HG03097 (cell line): Measurements from ENCODE around the gene LRRC66.

Experiments
- ATAC-seq: cut with Tn5 transposase; IDR thresholded peaks from one replicate; pipeline ENCODE4 v1.9.1; 2021; ENCODE audit not compliant: unreplicated experiment, low FRiP score

Gene LRRC66

DNA sequence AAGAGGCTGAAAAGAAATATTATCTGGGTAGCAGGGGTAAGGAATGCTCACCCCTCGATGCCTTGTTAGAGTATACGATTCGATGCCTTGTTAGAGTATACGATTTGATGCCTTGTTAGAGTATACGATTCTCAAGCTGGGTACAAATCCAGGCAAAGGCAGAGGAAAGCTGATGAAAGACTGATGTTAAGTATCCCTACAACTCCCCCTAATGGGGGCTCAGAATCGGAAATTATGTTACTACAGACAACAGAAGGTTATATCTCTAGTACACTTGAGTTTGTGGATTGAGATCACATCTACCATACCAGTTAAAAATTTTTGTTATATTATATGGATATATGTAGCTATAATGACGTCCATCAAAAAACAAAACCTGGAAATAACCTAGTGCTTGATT, 4.8 kb downstream of the LRRC66 start:
- ATAC-seq, result no peak

DNA sequence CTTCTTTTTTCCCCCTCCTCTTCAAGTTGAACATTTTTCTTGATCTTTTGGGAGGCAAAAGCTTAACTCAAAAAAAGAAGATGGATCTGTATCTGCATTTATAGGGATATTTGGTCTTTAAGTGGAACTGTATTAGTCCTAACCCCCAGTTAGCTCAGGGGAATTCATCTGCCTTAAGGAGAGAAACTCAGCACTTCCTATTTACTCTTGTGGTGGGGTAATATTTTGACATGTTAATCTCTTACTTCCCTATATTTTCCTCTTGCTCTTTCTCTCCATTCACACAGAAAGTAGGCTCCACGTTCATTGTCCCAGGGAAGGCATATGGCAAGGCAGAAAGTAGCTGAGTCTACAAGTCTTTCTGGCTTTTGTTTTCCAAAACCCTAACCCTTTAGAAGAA, 5.3 kb downstream of the LRRC66 start:
- ATAC-seq, result no peak

DNA sequence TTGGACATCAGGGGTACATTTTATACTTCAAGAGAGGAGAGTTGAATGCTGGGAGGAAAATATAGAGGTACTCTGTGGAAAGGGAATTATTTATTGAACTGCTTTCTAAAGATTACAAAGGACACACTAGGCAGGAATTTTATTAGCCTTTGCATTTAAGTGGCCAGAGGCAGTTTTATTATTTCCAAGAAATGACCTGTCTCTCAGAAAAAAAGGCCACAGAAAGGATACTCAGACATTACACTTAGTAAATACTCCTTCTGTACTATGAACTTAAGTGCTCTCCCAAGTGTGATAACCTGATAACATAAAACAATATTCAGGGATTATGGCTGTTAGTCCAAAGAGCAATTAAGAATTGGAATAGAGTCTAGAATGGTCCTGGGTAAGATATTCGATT, 7.5 kb downstream of the LRRC66 start:
- ATAC-seq, result no peak

DNA sequence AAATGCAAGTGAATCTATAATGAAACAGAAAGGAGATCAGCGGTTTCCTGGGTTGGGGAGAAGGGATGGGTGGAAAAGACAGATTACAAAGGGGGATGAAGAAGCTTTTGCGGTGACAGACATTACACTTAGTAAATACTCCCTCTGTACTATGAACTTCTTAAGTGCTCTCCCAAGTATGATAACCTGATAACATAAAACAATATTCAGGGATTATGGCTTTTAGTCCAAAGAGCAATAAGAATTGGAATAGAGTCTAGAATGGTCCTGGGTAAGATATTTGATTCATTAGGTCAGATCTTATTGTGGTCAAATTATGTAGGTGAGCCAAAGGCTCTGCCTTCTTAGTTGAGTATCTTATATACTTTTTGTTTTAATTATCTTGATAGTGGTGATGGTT, 9.2 kb downstream of the LRRC66 start:
- ATAC-seq, result no peak

DNA sequence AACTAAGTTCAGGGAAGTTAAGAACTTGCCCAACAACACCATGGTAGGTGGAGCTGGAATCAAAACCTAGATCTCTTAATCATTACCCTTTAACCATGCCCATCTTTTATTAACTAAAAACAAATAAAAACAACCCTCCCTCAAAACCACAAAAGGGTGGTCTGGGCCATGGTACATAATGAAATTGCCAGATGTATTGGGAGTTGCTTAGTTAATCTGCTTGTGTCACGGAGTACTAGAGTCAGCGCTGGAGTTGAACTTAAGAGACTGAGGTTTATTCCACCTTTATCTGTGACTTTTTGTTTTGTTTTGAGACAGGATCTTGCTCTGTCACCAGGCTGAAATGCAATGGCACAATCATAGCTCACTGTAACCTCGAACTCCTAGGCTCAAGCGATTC, 13.3 kb downstream of the LRRC66 start:
- no peak for ATAC-seq

DNA sequence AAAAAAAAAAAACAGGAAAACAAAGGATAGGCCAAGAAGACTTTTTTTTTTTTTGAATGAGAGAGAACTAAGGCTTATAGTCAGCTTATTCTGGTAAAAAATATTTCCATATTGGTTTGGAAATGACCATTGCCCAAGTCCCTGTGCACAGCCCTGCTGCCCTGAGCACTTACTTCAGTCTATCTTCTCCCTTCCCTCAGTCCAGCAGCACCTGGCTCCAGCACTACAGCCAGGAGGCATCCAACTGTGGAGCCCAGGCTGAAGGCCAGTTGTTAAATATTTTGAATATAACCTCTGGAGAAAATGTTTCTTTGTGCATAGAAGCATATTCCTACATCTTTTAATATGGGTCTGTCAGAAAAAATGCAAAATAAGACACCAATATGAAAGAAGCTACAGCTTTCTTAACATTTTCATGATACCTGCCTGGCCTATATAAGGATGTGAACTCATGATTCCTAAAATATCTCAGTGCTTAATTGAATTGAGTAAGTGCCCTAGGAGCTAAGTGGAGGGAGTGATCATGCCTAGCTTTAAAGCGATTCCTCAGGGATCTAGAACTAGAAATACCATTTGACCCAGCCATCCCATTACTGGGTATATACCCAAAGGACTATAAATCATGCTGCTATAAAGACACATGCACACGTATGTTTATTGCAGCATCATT, 14.4 kb downstream of the LRRC66 start:
- ATAC-seq, result no peak

DNA sequence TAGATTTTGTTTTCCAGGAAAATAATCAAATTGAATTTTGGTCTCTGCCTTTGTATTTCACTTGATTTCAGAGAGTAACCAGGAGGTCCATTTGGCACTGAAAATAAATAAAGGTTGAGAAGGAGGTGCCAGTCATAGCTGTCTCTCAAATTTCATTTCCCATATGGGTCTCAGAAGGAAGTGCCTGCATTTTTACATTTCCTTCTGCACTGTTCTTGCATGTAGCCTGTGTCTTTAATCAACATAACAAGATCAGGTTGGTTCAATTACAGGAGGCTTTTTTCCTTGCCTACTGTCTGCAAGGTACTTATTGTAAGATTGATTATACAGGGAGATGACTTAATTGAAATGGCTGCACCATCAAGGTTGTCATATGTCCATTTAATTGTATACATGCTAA, 15.7 kb downstream of the LRRC66 start:
- ATAC-seq, result no peak

DNA sequence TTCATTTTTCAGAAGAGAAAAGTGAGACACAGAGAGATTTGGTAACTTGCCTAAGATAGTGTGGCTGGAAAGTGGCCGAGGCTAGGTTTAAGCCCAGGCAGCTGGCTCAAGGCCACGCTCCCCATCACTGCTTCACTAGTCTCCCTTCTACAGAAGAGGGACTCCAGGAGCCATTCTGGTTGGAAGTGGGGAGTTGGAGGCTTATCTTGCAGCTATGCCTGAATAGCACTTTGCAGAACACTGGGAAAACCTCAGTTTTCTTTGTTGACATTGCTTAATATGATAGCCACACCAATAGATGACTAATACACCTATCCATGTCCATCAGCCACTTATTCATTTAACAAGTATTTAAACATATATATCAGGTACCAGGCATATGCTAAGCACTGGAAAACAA, 18.5 kb downstream of the LRRC66 start:
- no peak for ATAC-seq

DNA sequence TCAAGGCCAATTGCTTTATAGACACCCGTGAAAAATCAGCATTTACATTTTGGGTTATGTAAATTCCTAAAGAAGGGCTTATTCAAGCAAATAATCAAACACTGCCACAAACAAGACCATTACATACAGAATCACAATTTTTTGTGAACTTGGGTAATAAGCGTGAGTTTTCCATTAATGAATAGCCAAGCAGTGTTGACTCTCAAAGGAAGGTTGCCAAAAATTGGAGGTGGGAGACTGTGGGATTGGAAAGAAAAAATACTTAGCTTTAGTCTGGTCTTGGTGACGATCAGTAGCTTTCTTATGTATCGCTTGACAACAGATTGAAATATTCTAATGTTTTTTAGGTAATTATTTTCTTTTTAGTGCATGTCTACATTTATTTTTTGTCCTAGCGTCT, 20.9 kb downstream of the LRRC66 start:
- no peak for ATAC-seq

DNA sequence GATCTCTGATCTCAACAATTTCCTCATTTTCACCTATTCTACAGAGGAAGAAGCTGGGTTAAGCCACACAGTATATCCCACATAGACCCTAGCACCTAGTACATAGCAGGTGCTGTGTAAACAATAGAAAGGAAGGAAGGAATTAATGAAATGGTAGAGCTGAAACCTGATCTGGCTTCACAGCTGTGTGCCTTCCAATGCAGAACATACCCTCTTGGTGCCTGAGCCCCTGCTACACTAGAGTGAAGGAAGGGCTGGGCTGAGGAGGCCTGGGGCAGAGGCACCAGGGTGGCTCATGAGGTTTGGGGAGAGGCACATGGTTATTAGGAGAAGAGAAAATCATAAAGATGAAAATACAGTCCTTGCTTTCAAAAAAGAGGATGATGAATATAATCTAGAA, 21.3 kb downstream of the LRRC66 start:
- no peak for ATAC-seq

DNA sequence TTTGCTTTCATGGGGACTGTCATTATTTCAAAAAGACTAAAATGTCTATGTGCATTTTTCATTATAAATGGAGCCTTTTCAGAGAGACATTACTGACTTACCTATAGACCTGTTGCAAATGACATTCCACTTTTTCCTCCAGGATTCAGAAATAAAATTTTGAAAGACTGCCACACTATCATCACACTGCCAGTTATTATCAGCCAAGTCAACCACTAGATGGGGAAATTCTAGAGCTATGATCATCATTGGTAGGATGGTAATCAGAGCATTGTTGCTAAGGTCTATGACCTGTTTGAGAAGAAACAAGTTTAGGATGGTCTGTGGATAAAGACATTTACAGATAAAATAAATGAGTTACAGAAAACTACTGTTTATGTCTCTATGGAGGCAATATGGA, 22.5 kb downstream of the LRRC66 start:
- ATAC-seq, result no peak

DNA sequence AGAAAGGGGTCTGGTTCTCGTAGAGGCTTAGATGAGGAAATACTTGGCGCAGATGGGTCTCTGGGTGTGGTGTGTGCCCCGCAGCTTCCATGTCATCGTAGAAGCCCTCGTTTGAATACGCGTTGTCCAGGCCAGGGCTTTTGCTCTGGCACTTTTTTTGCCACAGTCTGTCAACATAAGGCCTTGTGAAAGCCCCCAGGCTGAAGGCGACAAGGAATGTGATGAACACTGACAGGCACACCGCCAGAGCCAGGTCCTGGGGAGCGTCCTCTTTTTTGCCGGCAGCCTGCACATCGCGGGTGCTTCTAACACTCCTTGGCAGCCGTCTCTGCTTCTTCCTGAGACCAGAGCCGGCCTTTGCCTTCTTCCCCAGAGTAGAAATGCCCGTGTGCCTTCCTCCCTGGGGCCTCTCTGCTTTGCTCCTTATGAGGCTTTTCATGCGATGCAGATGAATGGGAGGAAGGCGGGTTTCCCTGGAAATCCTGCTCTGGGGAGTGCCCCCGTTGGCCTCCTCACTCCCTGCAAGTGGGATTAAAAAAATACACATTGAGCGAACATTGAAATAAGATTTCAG, 24.4 kb downstream of the LRRC66 start:
- no peak for ATAC-seq

DNA sequence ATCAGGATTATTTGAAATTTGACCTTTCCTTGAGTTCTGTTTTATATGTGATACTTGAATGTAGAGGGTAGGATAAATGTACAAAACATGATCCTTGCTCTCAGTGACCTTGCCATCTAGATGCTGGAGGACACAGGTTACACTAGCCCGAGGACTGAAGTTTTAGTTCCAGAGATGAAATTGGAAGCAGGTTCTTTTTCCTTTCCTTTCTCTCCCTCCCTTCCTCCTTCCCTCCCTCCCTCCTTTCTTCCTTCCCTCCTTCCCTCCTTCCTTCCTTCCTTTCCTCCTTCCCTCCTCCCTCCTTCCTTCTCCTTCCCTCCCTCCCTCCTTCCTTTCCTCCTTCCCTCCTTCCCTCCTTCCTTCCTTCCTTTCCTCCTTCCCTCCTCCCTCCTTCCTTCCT, 54.3 kb downstream of the LRRC66 start:
- ATAC-seq, result no peak

DNA sequence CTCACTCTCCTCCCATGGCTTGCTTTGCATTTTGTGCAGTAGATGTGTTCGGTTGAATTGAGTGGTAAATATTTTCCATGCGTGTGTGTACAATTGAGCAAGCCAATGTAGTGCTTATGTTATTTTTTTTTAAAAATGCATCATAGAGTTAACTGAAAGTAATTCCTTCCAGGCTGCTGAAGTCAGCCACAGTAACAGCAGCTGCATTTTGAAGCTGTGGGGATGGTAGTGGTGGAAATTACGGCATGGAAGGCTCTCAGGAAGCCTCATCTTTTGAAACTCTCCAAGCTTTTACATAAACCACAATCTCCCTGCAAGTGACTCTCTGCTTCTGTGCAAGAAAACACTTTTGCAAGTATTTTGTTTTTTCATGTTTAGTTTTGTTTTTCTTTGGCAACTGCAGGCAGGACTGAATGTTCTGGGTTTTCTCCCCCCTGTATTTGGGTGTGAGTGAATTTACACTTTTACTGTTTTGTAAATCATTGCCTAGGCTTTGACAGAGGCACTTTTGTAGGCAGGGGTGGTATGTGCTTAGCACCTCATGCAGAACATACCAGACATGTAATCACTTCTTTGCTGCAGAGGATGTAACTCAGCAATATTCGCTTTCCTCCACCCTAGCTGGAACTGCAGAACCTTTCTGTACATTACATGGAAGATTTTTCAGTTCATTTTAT, 56.2 kb downstream of the LRRC66 start:
- no peak for ATAC-seq

DNA sequence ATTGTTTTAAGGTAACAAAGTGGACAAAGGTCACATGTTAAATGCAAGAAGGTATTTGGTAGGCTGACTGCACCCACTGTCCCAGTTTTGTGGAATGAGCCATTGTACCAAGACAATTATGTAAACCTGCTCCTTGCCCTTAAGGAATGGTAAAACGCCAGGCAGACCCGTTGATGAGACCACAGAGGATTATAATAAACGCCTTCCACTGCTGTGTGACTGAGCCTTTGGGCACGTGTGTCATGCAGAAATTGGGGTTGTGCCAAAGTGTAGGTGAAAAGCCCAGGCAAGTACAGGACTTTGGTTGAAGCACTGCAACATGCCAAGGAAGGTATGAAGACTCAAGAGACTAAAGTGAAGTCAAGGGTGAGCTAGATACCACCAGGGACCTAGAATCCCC, 59.7 kb downstream of the LRRC66 start:
- ATAC-seq, result no peak

DNA sequence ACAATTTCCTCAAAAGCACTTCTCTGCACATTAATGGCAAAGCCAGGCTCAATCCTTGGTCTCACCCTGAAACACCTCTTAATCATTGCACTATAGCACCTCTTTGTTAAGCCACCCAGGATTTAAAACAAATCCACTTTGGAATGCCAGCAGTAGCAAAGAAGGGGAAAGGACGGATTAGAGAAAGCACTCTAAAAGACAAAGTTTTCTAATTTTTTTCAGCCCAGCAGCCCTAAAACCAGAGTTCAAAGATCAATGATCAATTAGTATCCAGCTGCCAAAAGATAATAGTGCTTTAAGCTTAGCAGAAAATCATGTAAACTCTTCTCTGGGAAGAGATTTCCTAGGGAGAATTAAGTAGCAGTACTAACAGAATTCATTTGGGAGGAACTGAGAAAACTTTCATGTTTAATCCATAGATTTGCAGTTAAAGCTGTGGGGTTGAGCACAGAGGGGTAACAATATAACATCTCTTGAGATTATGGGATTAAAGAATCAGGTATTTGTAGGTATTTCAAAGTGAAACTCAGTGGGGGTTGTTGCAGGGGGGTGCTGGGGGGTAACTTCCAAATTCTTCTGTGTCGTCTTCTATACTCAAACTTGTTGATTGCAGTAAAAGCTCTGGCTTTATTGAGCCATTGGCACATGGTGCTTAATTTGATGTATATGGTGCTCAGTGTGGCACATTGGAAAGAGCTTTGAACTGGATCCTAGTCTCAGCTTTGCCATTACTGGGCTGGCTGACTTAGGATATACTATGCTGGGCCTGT, 61.8 kb downstream of the LRRC66 start:
- ATAC-seq, result no peak
